CD8-positive, alpha-beta memory T cell (primary cell): Measurements from ENCODE around the gene CHI3L1. TPM values are rescaled to one million over a fixed set of nuclear protein-coding genes. Genes with fewer than 3 reads are reported as not detected.

ENCODE experiments used
- CTCF ChIA-PET: fragments of 350-600 bp; sonication (Branson Sonifier 250); formaldehyde crosslinking; loops from one replicate; lab custom pipeline; 2021; ENCODE audit warnings: antibody characterized with exemption; lab: Charles Lee
- POLR2A ChIA-PET: fragments of 350-600 bp; sonication (Branson Sonifier 250); formaldehyde crosslinking; loops from one replicate; lab custom pipeline; 2021; ENCODE audit warnings: antibody characterized with exemption; lab: Charles Lee
- DNase-seq, 5 donors: peaks; one replicate each; pipeline versions ENCODE4 v3.0.0 to v3.0.0-alpha.2; 2020 to 2022; ENCODE audit warnings: mixed read lengths in 1 of 5
- H3K27ac ChIP-seq: one replicate; pipeline ENCODE4 v1.7.0; 2013; ENCODE audit warnings: low read depth, mild to moderate bottlenecking, low read length, moderate library complexity
- H3K27me3 ChIP-seq: 2 replicates; pipeline ENCODE4 v1.7.0; 2013; ENCODE audit warnings: low read length, mild to moderate bottlenecking; ENCODE audit not compliant: insufficient read depth, poor library complexity, severe bottlenecking
- H3K36me3 ChIP-seq: 2 replicates; pipeline ENCODE4 v1.7.0; 2013; ENCODE audit warnings: mild to moderate bottlenecking, low read length, moderate library complexity; ENCODE audit not compliant: insufficient read depth
- H3K4me1 ChIP-seq: 2 replicates; pipeline ENCODE4 v1.7.0; 2013; ENCODE audit warnings: mild to moderate bottlenecking, low read length, moderate library complexity; ENCODE audit not compliant: insufficient read depth
- H3K4me3 ChIP-seq: 2 replicates; pipeline ENCODE4 v1.7.0; 2013; ENCODE audit warnings: mild to moderate bottlenecking, low read length
- H3K9me3 ChIP-seq: 2 replicates; pipeline ENCODE4 v1.7.0; 2013; ENCODE audit warnings: mild to moderate bottlenecking, low read length
- H3K27ac Mint-ChIP-seq, 8 donors: one replicate each; pipeline ENCODE4 v1.8.0; 2020 to 2021; ENCODE audit warnings: mixed read lengths in 8 of 8, mild to moderate bottlenecking in 6 of 8, inconsistent platforms in 3 of 8, moderate library complexity in 3 of 8
- H3K27me3 Mint-ChIP-seq, 2 donors: one replicate each; pipeline ENCODE4 v1.8.0; 2020 to 2021; ENCODE audit warnings: mixed read lengths in 2 of 2, mild to moderate bottlenecking in 1 of 2, moderate library complexity in 1 of 2
- H3K36me3 Mint-ChIP-seq, 3 donors: one replicate each; pipeline ENCODE4 v1.8.0; 2020 to 2021; ENCODE audit warnings: mixed read lengths in 3 of 3, inconsistent platforms in 1 of 3, mild to moderate bottlenecking in 1 of 3
- H3K4me1 Mint-ChIP-seq, 3 donors: one replicate each; pipeline ENCODE4 v1.8.0; 2020 to 2021; ENCODE audit warnings: mixed read lengths in 3 of 3, inconsistent platforms in 1 of 3, mild to moderate bottlenecking in 1 of 3
- H3K4me3 Mint-ChIP-seq, 7 donors: one replicate each; pipeline ENCODE4 v1.8.0; 2020 to 2021; ENCODE audit warnings: mixed read lengths in 7 of 7, mild to moderate bottlenecking in 6 of 7, moderate library complexity in 4 of 7, inconsistent platforms in 2 of 7
- H3K9me3 Mint-ChIP-seq, 5 donors: one replicate each; pipeline ENCODE4 v1.8.0; 2020 to 2022; ENCODE audit warnings: mixed read lengths in 5 of 5, mild to moderate bottlenecking in 3 of 5, moderate library complexity in 2 of 5, inconsistent platforms in 1 of 5
- polyA plus RNA-seq: library from polyadenylated mRNA; unstranded; fragments of 300-500 nt; fragmentation: Illumina TruSeq; gene quantifications from one replicate; pipeline ENCODE4 v1.2.3, GENCODE V29; 2021
- total RNA-seq, 2 experiments: library from RNA; stranded (reverse); gene quantifications; one replicate each; pipeline ENCODE4 v1.2.3, GENCODE V29; 2021

Gene CHI3L1
- total and polyA plus RNA-seq, 3 experiments from 2014 or later = not detected

GRCh38 chr1:203178821-203179666 lies 7.5 kb downstream of the CHI3L1 start:
- H3K9me3 ChIP-seq = no peaks in the 10 kb centered on the region
- H3K36me3 ChIP-seq = no peaks in the 10 kb centered on the region
- Mint-ChIP-seq H3K36me3 (no peaks in the 10 kb centered on the region), H3K4me1 (no peaks in the 10 kb centered on the region), H3K27me3 (peaks cover 10 to 19% of the 10 kb centered on the region in 2 donors), H3K27ac (peak overlapping the region in 1 of 8 donors; percentile 43), H3K9me3 (no peaks in the 10 kb centered on the region), H3K4me3 (no peak overlapping the region)
- no peak overlapping the region for H3K27ac ChIP-seq
- H3K27me3 ChIP-seq = no peaks in the 10 kb centered on the region
- no peak for DNase-seq
- no peak overlapping the region for H3K4me3 ChIP-seq
- ChIA-PET CTCF (no interaction called here), POLR2A (no interaction called here)
- H3K4me1 ChIP-seq = no peaks in the 10 kb centered on the region

- Histone ChIP-seq H3K4me1 (no peaks in the 10 kb centered on the region), H3K9me3 (no peaks in the 10 kb centered on the region), H3K27me3 (no peaks in the 10 kb centered on the region), H3K4me3 (no peak overlapping the region), H3K36me3 (no peaks in the 10 kb centered on the region), H3K27ac (no peak overlapping the region)
- no peak overlapping the region for H3K4me3 Mint-ChIP-seq
- no peak for DNase-seq
- ChIA-PET POLR2A (no interaction called here), CTCF (no interaction called here)
- H3K27me3 Mint-ChIP-seq = peaks cover 10 to 21% of the 10 kb centered on the region in 2 donors
- no peaks in the 10 kb centered on the region for H3K9me3 Mint-ChIP-seq
- no peaks in the 10 kb centered on the region for H3K36me3 Mint-ChIP-seq
- H3K27ac Mint-ChIP-seq = no peak overlapping the region
- no peaks in the 10 kb centered on the region for H3K4me1 Mint-ChIP-seq
These were observed 8.4 kb downstream of the CHI3L1 start for GRCh38 chr1:203178083-203178482.

- H3K27ac Mint-ChIP-seq = no peak overlapping the region
- Histone ChIP-seq H3K9me3 (no peaks in the 10 kb centered on the region), H3K4me1 (no peaks in the 10 kb centered on the region), H3K36me3 (no peaks in the 10 kb centered on the region), H3K4me3 (no peak overlapping the region), H3K27ac (no peak overlapping the region), H3K27me3 (no peaks in the 10 kb centered on the region)
- no peaks in the 10 kb centered on the region for H3K36me3 Mint-ChIP-seq
- DNase-seq = no peak
- no peak overlapping the region for H3K4me3 Mint-ChIP-seq
- POLR2A ChIA-PET = no interaction called here
- no peaks in the 10 kb centered on the region for H3K4me1 Mint-ChIP-seq
- CTCF ChIA-PET = no interaction called here
- H3K27me3 Mint-ChIP-seq = peaks cover 10 to 21% of the 10 kb centered on the region in 2 donors
- no peaks in the 10 kb centered on the region for H3K9me3 Mint-ChIP-seq
These were observed 8.9 kb downstream of the CHI3L1 start for GRCh38 chr1:203177470-203178039.

DNA sequence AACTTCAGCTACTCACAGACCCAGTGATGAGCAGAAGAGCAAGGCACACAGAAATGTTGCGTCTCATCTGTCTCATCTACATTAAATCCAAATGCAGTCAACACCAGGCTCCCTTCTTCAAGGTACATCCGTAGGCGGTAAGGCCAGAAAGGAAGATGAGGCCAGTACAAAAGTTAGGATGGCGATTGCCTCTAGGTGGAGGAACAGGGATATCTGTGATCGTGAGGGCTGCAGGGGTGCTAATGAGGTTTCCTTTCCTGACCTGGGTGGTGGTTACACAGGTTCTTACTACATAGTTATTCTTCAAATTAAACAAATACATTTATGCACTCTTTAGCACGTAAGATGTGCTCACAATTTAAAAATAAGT lies 9.5 kb downstream of the CHI3L1 start:
- no peak overlapping the region for H3K27ac Mint-ChIP-seq
- peaks cover 10 to 21% of the 10 kb centered on the region in 2 donors for H3K27me3 Mint-ChIP-seq
- H3K36me3 ChIP-seq = no peaks in the 10 kb centered on the region
- CTCF ChIA-PET = no interaction called here
- no peaks in the 10 kb centered on the region for H3K9me3 ChIP-seq
- no peaks in the 10 kb centered on the region for H3K27me3 ChIP-seq
- H3K36me3 Mint-ChIP-seq = no peaks in the 10 kb centered on the region
- no peak overlapping the region for H3K4me3 Mint-ChIP-seq
- H3K4me1 Mint-ChIP-seq = no peaks in the 10 kb centered on the region
- H3K4me1 ChIP-seq = no peaks in the 10 kb centered on the region
- H3K4me3 ChIP-seq = no peak overlapping the region
- H3K27ac ChIP-seq = no peak overlapping the region
- POLR2A ChIA-PET = no interaction called here
- DNase-seq = no peak
- H3K9me3 Mint-ChIP-seq = no peaks in the 10 kb centered on the region

- Mint-ChIP-seq H3K4me1 (no peaks in the 10 kb centered on the region), H3K9me3 (no peaks in the 10 kb centered on the region), H3K27ac (no peak overlapping the region), H3K27me3 (peaks cover 10 to 21% of the 10 kb centered on the region in 2 donors), H3K4me3 (no peak overlapping the region), H3K36me3 (no peaks in the 10 kb centered on the region)
- Histone ChIP-seq H3K4me1 (no peaks in the 10 kb centered on the region), H3K4me3 (no peak overlapping the region), H3K27me3 (no peaks in the 10 kb centered on the region), H3K36me3 (no peaks in the 10 kb centered on the region), H3K27ac (no peak overlapping the region), H3K9me3 (no peaks in the 10 kb centered on the region)
- CTCF ChIA-PET = no interaction called here
- POLR2A ChIA-PET = no interaction called here
- no peak for DNase-seq
These were observed 10.1 kb downstream of the CHI3L1 start for GRCh38 chr1:203176273-203177035.

DNA sequence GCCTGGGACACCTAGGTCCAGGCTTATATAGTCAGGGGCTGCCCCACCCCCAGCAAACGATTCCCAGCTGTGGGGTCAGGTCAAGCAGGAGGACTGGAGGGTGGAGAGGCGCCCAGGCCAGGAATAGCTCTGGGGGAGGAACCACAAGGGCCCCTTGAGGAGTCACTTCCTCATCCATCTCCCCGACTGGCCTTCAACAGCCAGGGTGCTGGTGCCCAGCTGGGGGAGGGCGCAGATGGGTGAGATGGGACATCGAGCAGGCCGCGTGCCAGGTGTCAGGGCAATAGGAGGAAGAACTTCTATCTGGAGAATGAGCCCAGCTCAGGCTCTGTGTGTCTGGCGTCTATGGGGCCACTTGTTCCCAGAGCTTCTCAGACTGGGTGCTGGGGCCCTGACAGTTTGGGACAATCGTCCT lies 10.7 kb downstream of the CHI3L1 start:
- Histone ChIP-seq H3K36me3 (no peaks in the 10 kb centered on the region), H3K9me3 (no peaks in the 10 kb centered on the region), H3K4me3 (no peak overlapping the region), H3K27ac (no peak overlapping the region), H3K27me3 (no peaks in the 10 kb centered on the region), H3K4me1 (no peaks in the 10 kb centered on the region)
- ChIA-PET POLR2A (no interaction called here), CTCF (no interaction called here)
- Mint-ChIP-seq H3K27me3 (peaks cover 7 to 21% of the 10 kb centered on the region in 2 donors), H3K27ac (no peak overlapping the region), H3K4me3 (no peak overlapping the region), H3K4me1 (no peaks in the 10 kb centered on the region), H3K9me3 (no peaks in the 10 kb centered on the region), H3K36me3 (no peaks in the 10 kb centered on the region)
- no peak for DNase-seq

GRCh38 chr1:203175237-203175826 lies 11.2 kb downstream of the CHI3L1 start, which contains the start of gene MYBPH:
MYBPH (minus strand) TSS chr1:203175826; CDS start chr1:203175755, 71 bp downstream.
- H3K9me3 ChIP-seq = no peaks in the 10 kb centered on the region
- Mint-ChIP-seq H3K4me3 (no peak within 1 kb of the TSS), H3K9me3 (no peaks in the 10 kb centered on the region), H3K27me3 (peaks cover 7 to 21% of the 10 kb centered on the region in 2 donors), H3K4me1 (no peaks in the 10 kb centered on the region), H3K36me3 (no peaks in the 10 kb centered on the region), H3K27ac (peak within 1 kb of the TSS in 1 of 8 donors; percentile 6)
- no peak for DNase-seq
- ChIA-PET CTCF (no interaction called here), POLR2A (no interaction called here)
- no peak within 1 kb of the TSS for H3K27ac ChIP-seq
- H3K4me1 ChIP-seq = no peaks in the 10 kb centered on the region
- no peak within 1 kb of the TSS for H3K4me3 ChIP-seq
- no peaks in the 10 kb centered on the region for H3K27me3 ChIP-seq
- no peaks in the 10 kb centered on the region for H3K36me3 ChIP-seq
